Measurements from ENCODE around the gene GRIK1. TPM values are rescaled to one million over a fixed set of nuclear protein-coding genes. Genes with fewer than 3 reads are reported as not detected.

The GRIK1 gene
- polyA plus RNA-seq, 1 donor from 2014 or later = 8.7 TPM

GRCh38 chr21:29649406-29649814 is 290.4 kb downstream of the GRIK1 start:
- Histone ChIP-seq H3K79me2 (replicated peaks; ENCODE audit: insufficient read depth, low read length) (no peaks in the 10 kb centered on the region), H3K27ac (ENCODE audit: low read length) (no peak overlapping the region), H3K4me3 (ENCODE audit: low read length) (no peak overlapping the region), H3K9me2 (ENCODE audit: insufficient read depth, low read length) (no peaks in the 10 kb centered on the region), H3K4me2 (ENCODE audit: low read length) (no peak overlapping the region), H3K27me3 (ENCODE audit: insufficient read depth, low read depth, low read length) (no peaks in the 10 kb centered on the region), H3F3A (ENCODE audit: insufficient read depth, low read length, poor library complexity, severe bottlenecking) (no peaks in the 10 kb centered on the region), H2AFZ (ENCODE audit: low read depth, low read length) (no peak overlapping the region), H3K9me3 (ENCODE audit: low read length) (no peaks in the 10 kb centered on the region), H4K20me1 (ENCODE audit: insufficient read depth) (no peaks in the 10 kb centered on the region), H3K9ac (ENCODE audit: low read length) (no peak overlapping the region), H3K36me3 (ENCODE audit: insufficient read depth, low read length) (no peaks in the 10 kb centered on the region)
- no peak for TF ChIP-seq CTCF (IDR thresholded peaks at IDR 0.05; ENCODE audit: poor library complexity, severe bottlenecking)
- no peak for TF ChIP-seq SMC3 (conservative IDR thresholded peaks at IDR 0.05; ENCODE audit: poor library complexity)
- TF ChIP-seq EP300 (conservative IDR thresholded peaks at IDR 0.05; ENCODE audit: poor library complexity, severe bottlenecking) = no peak
- no peak for TF ChIP-seq POLR2AphosphoS5 (IDR thresholded peaks at IDR 0.05)
- no peak for TF ChIP-seq TAF1 (IDR thresholded peaks at IDR 0.05; ENCODE audit: low read depth)
- TF ChIP-seq MXI1 (conservative IDR thresholded peaks at IDR 0.05; ENCODE audit: poor library complexity, severe bottlenecking) = no peak
- no peak for TF ChIP-seq RAD21 (conservative IDR thresholded peaks at IDR 0.05)

GRCh38 chr21:29648710-29649240 is 291.0 kb downstream of the GRIK1 start:
- Histone ChIP-seq H3K9me2 (ENCODE audit: insufficient read depth, low read length) (no peaks in the 10 kb centered on the region), H3K27ac (ENCODE audit: low read length) (no peak overlapping the region), H3K9ac (ENCODE audit: low read length) (no peak overlapping the region), H3K4me3 (ENCODE audit: low read length) (no peak overlapping the region), H3K36me3 (ENCODE audit: insufficient read depth, low read length) (no peaks in the 10 kb centered on the region), H3K9me3 (ENCODE audit: low read length) (no peaks in the 10 kb centered on the region), H3K79me2 (replicated peaks; ENCODE audit: insufficient read depth, low read length) (no peaks in the 10 kb centered on the region), H3K4me2 (ENCODE audit: low read length) (no peak overlapping the region), H3F3A (ENCODE audit: insufficient read depth, low read length, poor library complexity, severe bottlenecking) (no peaks in the 10 kb centered on the region), H3K27me3 (ENCODE audit: insufficient read depth, low read depth, low read length) (no peaks in the 10 kb centered on the region), H4K20me1 (ENCODE audit: insufficient read depth) (no peaks in the 10 kb centered on the region), H2AFZ (ENCODE audit: low read depth, low read length) (no peak overlapping the region)
- TF ChIP-seq SMC3 (conservative IDR thresholded peaks at IDR 0.05; ENCODE audit: poor library complexity) = no peak
- no peak for TF ChIP-seq MXI1 (conservative IDR thresholded peaks at IDR 0.05; ENCODE audit: poor library complexity, severe bottlenecking)
- no peak for TF ChIP-seq REST (IDR thresholded peaks at IDR 0.05; ENCODE audit: borderline replicate concordance)
- TF ChIP-seq EP300 (conservative IDR thresholded peaks at IDR 0.05; ENCODE audit: poor library complexity, severe bottlenecking) = no peak
- no peak for TF ChIP-seq POLR2AphosphoS5 (IDR thresholded peaks at IDR 0.05)
- no peak for TF ChIP-seq EZH2 (IDR thresholded peaks at IDR 0.05; ENCODE audit: borderline replicate concordance, insufficient read depth, low read length, poor library complexity, severe bottlenecking)
- TF ChIP-seq RAD21 (conservative IDR thresholded peaks at IDR 0.05) = no peak
- TF ChIP-seq TAF1 (IDR thresholded peaks at IDR 0.05; ENCODE audit: low read depth) = no peak
- no peak for TF ChIP-seq CTCF (IDR thresholded peaks at IDR 0.05; ENCODE audit: poor library complexity, severe bottlenecking)
